ENCODE data around the gene SDK1.

Gene SDK1

GRCh38 chr7:3412871-3413270 is 111.8 kb downstream of the SDK1 start:
- DNase-seq (ENCODE audit: low read depth): no peak

DNA sequence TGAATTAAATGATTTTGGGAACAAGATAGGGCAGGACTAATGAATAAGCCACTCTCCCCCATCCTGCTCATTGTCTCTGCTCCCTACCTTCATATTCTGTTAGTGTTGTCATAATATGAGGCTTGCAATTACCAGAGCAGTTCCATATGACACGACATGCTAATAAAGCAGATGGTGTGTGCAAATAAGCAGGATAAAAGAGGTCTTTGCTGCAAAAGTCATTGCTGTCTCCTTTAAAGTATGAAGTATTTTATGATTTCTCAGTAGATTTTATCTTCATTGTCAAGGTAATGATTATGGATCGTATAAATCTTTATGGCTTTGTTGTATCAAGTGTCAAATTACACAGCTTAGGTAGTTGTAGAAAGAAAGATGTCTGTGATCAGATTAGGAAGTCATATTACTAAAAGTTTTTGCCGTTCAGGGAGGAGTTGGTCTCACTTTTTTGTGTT is 114.8 kb downstream of the SDK1 start:
- no peak overlapping the region for H3K4me3 ChIP-seq (ENCODE audit: control insufficient read depth, low read depth, low read length)
- TF ChIP-seq, protein P1, sequence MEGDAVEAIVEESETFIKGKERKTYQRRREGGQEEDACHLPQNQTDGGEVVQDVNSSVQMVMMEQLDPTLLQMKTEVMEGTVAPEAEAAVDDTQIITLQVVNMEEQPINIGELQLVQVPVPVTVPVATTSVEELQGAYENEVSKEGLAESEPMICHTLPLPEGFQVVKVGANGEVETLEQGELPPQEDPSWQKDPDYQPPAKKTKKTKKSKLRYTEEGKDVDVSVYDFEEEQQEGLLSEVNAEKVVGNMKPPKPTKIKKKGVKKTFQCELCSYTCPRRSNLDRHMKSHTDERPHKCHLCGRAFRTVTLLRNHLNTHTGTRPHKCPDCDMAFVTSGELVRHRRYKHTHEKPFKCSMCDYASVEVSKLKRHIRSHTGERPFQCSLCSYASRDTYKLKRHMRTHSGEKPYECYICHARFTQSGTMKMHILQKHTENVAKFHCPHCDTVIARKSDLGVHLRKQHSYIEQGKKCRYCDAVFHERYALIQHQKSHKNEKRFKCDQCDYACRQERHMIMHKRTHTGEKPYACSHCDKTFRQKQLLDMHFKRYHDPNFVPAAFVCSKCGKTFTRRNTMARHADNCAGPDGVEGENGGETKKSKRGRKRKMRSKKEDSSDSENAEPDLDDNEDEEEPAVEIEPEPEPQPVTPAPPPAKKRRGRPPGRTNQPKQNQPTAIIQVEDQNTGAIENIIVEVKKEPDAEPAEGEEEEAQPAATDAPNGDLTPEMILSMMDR (conservative IDR thresholded peaks at IDR 0.05; ENCODE audit: control insufficient read depth, insufficient read depth, low read depth, low read length): no peak
- no peak for DNase-seq (ENCODE audit: low read depth)

More at GRCh38 chr7:3412871-3413270, 111.8 kb downstream of the SDK1 start:
- TF ChIP-seq, protein P1 (conservative IDR thresholded peaks at IDR 0.05; ENCODE audit: control insufficient read depth, insufficient read depth, low read depth, low read length): no peak
- H3K4me3 ChIP-seq (ENCODE audit: control insufficient read depth, low read depth, low read length): no peak overlapping the region

DNA sequence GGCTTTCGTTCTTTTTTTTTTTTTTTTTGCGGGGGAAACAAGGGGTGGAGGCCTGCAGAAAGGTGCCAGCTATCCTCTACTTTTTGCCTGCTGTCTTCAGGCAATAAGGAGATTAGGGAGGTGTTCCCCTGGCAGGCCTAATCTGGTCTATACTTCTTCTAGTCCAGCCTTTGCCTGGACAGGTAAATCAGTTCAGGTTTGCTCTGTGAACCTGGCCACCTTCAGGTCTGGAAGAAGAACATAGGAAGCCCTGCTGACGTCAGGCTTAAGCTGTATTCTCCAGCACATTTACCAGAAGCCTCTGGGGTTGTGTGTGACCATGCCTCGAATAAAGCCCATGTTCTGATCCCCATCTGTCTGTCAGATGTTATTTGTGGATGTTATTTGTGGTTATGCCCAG is 115.4 kb downstream of the SDK1 start:
- TF ChIP-seq, protein P1 (conservative IDR thresholded peaks at IDR 0.05; ENCODE audit: control insufficient read depth, insufficient read depth, low read depth, low read length): no peak
- no peak overlapping the region for H3K4me3 ChIP-seq (ENCODE audit: control insufficient read depth, low read depth, low read length)
- DNase-seq (ENCODE audit: low read depth): no peak

DNA sequence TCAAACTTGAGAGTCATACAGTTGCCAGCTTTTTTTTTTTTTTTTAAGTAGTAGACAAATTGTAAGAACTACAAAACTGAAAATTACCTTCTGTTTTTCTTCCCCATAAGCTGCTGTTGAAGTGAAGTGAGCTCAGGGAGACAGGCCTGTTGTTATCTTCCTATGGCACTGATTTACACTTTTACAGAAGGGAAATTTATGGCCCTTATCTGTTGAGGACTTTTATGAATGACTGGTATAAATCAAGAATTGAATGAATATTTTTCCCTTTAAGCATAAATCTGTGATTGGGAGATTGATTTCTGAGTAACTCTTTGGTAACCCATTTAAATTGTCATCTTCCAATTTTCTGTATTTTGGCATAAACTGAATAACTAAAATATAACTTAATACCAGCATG is 124.0 kb downstream of the SDK1 start:
- H3K4me3 ChIP-seq (ENCODE audit: control insufficient read depth, low read depth, low read length): no peak overlapping the region
- TF ChIP-seq, protein P1 (conservative IDR thresholded peaks at IDR 0.05; ENCODE audit: control insufficient read depth, insufficient read depth, low read depth, low read length): no peak

GRCh38 chr7:3426064-3426463 is 125.0 kb downstream of the SDK1 start:
- DNase-seq (ENCODE audit: low read depth): no peak
- H3K4me3 ChIP-seq (ENCODE audit: control insufficient read depth, low read depth, low read length): no peak overlapping the region
- TF ChIP-seq, protein P1 (conservative IDR thresholded peaks at IDR 0.05; ENCODE audit: control insufficient read depth, insufficient read depth, low read depth, low read length): no peak

More for the DNA sequence above, 124.0 kb downstream of the SDK1 start:
- no peak for DNase-seq (ENCODE audit: low read depth)

DNA sequence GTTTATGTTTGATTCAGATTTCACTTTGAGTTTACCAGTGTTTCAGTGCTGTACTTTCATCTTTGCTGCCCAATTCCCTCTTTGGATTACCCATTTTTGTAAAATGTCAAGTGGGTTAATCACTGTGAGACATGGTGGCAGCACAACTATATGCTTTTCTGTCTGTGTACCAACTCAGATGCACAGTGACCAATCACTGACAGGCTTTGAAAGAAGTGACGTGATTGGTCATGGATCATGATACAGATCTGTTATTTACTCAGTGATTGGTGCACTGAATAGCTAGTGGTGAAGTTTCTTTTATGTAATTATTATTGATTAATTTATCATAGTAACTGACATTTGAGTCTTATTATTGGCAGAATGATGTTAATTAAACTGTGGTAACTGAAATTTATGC is 126.9 kb downstream of the SDK1 start:
- DNase-seq (ENCODE audit: low read depth): no peak
- TF ChIP-seq, protein P1 (conservative IDR thresholded peaks at IDR 0.05; ENCODE audit: control insufficient read depth, insufficient read depth, low read depth, low read length): no peak
- H3K4me3 ChIP-seq (ENCODE audit: control insufficient read depth, low read depth, low read length): no peak overlapping the region

DNA sequence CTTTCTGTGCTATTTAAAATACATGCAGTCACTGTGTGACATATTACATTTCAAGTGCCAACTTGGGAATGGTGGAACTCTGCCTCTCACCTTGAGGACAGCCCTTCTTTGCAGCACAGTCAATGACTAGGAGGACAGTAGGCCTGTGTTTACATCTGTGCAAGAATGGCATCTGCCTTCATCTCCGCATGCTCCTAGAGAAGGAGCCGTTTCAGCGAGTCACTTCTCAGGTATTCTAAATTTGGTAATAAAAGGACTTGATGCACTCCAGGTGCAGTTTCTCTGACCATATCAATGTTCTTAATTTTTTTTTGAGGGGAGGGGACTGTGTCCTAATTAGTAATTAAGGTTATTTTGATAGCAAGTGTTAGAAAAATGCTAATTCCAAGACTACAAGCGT is 128.9 kb downstream of the SDK1 start:
- H3K4me3 ChIP-seq (ENCODE audit: control insufficient read depth, low read depth, low read length): no peak overlapping the region
- TF ChIP-seq, protein P1 (conservative IDR thresholded peaks at IDR 0.05; ENCODE audit: control insufficient read depth, insufficient read depth, low read depth, low read length): no peak
- DNase-seq (ENCODE audit: low read depth): no peak

Data from fibroblast of mammary gland (primary cell).